GM19099 (cell line): ENCODE measurements around the gene CD84.

Experiments
- POLR2A ChIP-seq: IDR thresholded peaks from 3 replicates; pipeline ENCODE4 v1.6.1; 2011; ENCODE audit warnings: low read depth; ENCODE audit not compliant: insufficient read length; ENCODE audit errors: extremely low read depth

Gene CD84

GRCh38 chr1:160565564-160565963 is 13.7 kb downstream of the CD84 start:
- no peak for TF ChIP-seq POLR2A

GRCh38 chr1:160560806-160561205 is 18.5 kb downstream of the CD84 start:
- TF ChIP-seq POLR2A = no peak

GRCh38 chr1:160560045-160560705 is 19.1 kb downstream of the CD84 start:
- TF ChIP-seq POLR2A = no peak

GRCh38 chr1:160558660-160559380 is 20.5 kb downstream of the CD84 start:
- TF ChIP-seq POLR2A = no peak

GRCh38 chr1:160553778-160554177 is 25.5 kb downstream of the CD84 start:
- no peak for TF ChIP-seq POLR2A

GRCh38 chr1:160552425-160552824 is 26.9 kb downstream of the CD84 start:
- TF ChIP-seq POLR2A = no peak

- no peak for TF ChIP-seq POLR2A
Observed at GRCh38 chr1:160550572-160551034, 28.7 kb downstream of the CD84 start.

- TF ChIP-seq POLR2A = no peak
Observed at GRCh38 chr1:160549665-160550006, 29.7 kb downstream of the CD84 start.

- TF ChIP-seq POLR2A = peak; percentile 39
Observed at GRCh38 chr1:160548960-160549664, 30.2 kb downstream of the CD84 start.

GRCh38 chr1:160548183-160548582 is 31.1 kb downstream of the CD84 start:
- no peak for TF ChIP-seq POLR2A

- no peak for TF ChIP-seq POLR2A
Observed at GRCh38 chr1:160547422-160547821, 31.9 kb downstream of the CD84 start.

GRCh38 chr1:160546942-160547341 is 32.4 kb downstream of the CD84 start:
- no peak for TF ChIP-seq POLR2A

GRCh38 chr1:160544647-160545046 is 34.6 kb downstream of the CD84 start:
- TF ChIP-seq POLR2A = no peak

- TF ChIP-seq POLR2A = no peak
Observed at GRCh38 chr1:160542303-160542945, 36.9 kb downstream of the CD84 start.

- no peak for TF ChIP-seq POLR2A
Observed at GRCh38 chr1:160541622-160542302, 37.5 kb downstream of the CD84 start.
